GM21390 (cell line): ENCODE data around the gene ABCB1.

Source experiments
- ATAC-seq: cut with Tn5 transposase; IDR thresholded peaks from one replicate; pipeline ENCODE4 v1.9.1; 2021; ENCODE audit not compliant: unreplicated experiment

Gene ABCB1

GRCh38 chr7:87600130-87601124, at the start of gene ABCB1:
Gene ABCB1, minus strand, starts transcription at chr7:87600884. Its CDS starts 700 bp downstream, at chr7:87600184.
- peak; percentile 59 for ATAC-seq

- no peak for ATAC-seq
Observed at GRCh38 chr7:87648316-87648715, 47.6 kb upstream of the ABCB1 start.

- ATAC-seq, result no peak
Observed at GRCh38 chr7:87645446-87645845, 44.8 kb upstream of the ABCB1 start.

- no peak for ATAC-seq
Observed at GRCh38 chr7:87635921-87636320, 35.2 kb upstream of the ABCB1 start.

- no peak for ATAC-seq
Observed at GRCh38 chr7:87628780-87629569, 28.3 kb upstream of the ABCB1 start.

- peak; percentile 23 for ATAC-seq
Observed at GRCh38 chr7:87627634-87627994, 26.9 kb upstream of the ABCB1 start.

- no peak for ATAC-seq
Observed at GRCh38 chr7:87625101-87625500, 24.4 kb upstream of the ABCB1 start.

- ATAC-seq, result no peak
Observed at GRCh38 chr7:87624628-87625027, 23.9 kb upstream of the ABCB1 start.

GRCh38 chr7:87615197-87615596, 14.5 kb upstream of the ABCB1 start:
- ATAC-seq, result no peak

GRCh38 chr7:87609916-87610315, 9.2 kb upstream of the ABCB1 start:
- ATAC-seq, result no peak

- no peak for ATAC-seq
Observed at GRCh38 chr7:87608431-87608830, 7.7 kb upstream of the ABCB1 start.

- no peak for ATAC-seq
Observed at GRCh38 chr7:87604264-87604663, 3.6 kb upstream of the ABCB1 start.

GRCh38 chr7:87599336-87599735, 1.3 kb downstream of the ABCB1 start:
- peak; percentile 90 for ATAC-seq

GRCh38 chr7:87598234-87599009, 2.3 kb downstream of the ABCB1 start:
- ATAC-seq, result peak; percentile 27

GRCh38 chr7:87596696-87597095, 4.0 kb downstream of the ABCB1 start:
- ATAC-seq, result no peak

GRCh38 chr7:87596136-87596535, 4.5 kb downstream of the ABCB1 start:
- ATAC-seq, result no peak

GRCh38 chr7:87592300-87592699, 8.4 kb downstream of the ABCB1 start:
- no peak for ATAC-seq

- no peak for ATAC-seq
Observed at GRCh38 chr7:87591211-87591610, 9.5 kb downstream of the ABCB1 start.

- no peak for ATAC-seq
Observed at GRCh38 chr7:87590578-87590977, 10.1 kb downstream of the ABCB1 start.

- ATAC-seq, result no peak
Observed at GRCh38 chr7:87589631-87590030, 11.1 kb downstream of the ABCB1 start.

- ATAC-seq, result no peak
Observed at GRCh38 chr7:87581723-87582122, 19.0 kb downstream of the ABCB1 start.
